ENCODE measurements around the gene PHLDA2.

PHLDA2 gene

DNA sequence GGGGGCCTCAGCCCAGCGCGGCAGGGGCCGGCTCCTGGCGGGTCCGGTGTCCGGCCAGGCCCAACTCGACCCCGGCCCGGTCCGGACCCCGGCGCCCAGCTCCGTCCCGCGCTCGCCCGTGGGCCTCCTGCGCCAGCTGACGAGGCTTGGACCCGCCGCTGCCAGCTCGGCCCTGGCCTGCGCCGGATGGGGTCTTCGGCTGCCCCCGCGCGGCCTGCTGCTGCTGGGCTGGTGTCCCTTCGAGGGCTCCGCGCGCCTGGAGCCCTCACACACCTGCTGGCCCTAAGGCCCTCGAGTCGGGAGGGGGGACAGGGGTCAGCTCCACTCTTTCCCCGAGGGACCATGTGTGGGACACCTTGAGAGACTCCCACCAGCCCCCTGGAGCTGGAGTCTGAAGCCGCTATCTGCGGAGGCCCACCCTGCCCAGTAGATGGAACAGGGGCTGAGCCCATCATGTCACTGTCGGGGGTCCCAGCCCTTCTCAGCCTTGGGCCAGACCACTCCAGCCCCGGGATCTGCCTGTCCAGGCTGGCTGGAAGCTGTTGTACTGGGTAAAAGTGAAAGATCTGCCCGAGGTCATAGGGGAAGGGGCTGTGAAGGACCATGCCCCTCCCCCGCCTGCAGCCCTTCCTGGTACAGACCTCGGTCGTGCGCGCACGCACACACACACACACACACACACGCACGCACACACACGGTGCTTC is 42.9 kb downstream of the PHLDA2 start:
- Histone ChIP-seq H3K36me3 (ENCODE audit: control insufficient read depth in 1 of 2, insufficient read depth in 2 of 2, low read length in 2 of 2) (peaks cover 0 to 8% of the 10 kb centered on the region in 2 experiments), H3K9ac (ENCODE audit: low read length) (no peak overlapping the region), H2AK5ac (ENCODE audit: low read length) (peak overlapping the region; percentile 57), H2BK120ac (ENCODE audit: insufficient read depth, low read length, poor library complexity) (peak overlapping the region; percentile 69), H3K79me1 (ENCODE audit: low read length) (peaks cover 18% of the 10 kb centered on the region), H4K91ac (ENCODE audit: low read depth, low read length) (peak overlapping the region; percentile 88), H3K14ac (ENCODE audit: low read length) (peak overlapping the region; percentile 65), H3K27ac (ENCODE audit: low read depth, low read length) (no peak overlapping the region), H3K4me2 (ENCODE audit: low read length) (peak overlapping the region; percentile 36), H2BK12ac (ENCODE audit: low read length) (peak overlapping the region; percentile 73), H3K4ac (ENCODE audit: low read depth, low read length) (no peak overlapping the region), H3K18ac (ENCODE audit: low read length) (peak overlapping the region; percentile 50), H3K9me3 (ENCODE audit: insufficient read depth, low read depth, low read length) (peaks cover 4% of the 10 kb centered on the region), H3K27me3 (ENCODE audit: insufficient read depth, low read length) (peaks cover 12% of the 10 kb centered on the region), H3K4me3 (ENCODE audit: low read depth, low read length) (no peak overlapping the region), H3K79me2 (ENCODE audit: control insufficient read depth, insufficient read depth, low read length, poor library complexity) (peaks cover 7% of the 10 kb centered on the region), H4K8ac (ENCODE audit: low read depth, low read length) (peak overlapping the region; percentile 80), H3K4me1 (ENCODE audit: control insufficient read depth in 1 of 2, insufficient read depth in 2 of 2, low read length in 2 of 2) (peaks cover 6 to 12% of the 10 kb centered on the region in 2 experiments), H4K12ac (ENCODE audit: low read depth, low read length) (no peak overlapping the region), H2BK5ac (ENCODE audit: low read depth, low read length, poor library complexity) (peak overlapping the region; percentile 33), H3K23ac (ENCODE audit: low read length) (no peak overlapping the region), H2AFZ (ENCODE audit: insufficient read depth, low read length, poor library complexity) (no peak overlapping the region)
- DNase-seq, result peak; percentile 29 to 44
- no CpG with 5 or more reads among the region's 49 CpGs for WGBS (ENCODE audit: extremely low coverage, insufficient coverage, insufficient read length)

DNA sequence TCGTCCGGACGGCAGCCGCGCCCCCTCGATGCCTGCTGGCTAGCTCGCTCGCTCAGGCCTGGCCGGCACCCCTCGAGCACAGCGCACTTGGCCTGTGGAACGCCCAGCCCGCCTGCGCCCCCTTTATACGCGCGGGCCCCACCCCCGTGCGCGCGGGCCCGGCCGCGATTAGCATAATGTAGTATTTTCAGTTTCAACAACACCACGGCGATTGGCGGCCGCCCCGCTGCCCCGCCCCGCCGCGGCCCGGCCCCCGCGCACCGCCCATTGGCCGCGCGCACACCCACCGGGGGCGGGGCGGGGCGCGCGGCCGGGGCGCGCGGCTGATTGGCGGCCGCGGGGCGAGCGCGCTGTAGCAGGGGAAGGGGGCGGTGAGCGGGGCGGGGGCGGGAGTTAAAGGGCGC is 43.5 kb downstream of the PHLDA2 start, which contains the start of gene CDKN1C:
CDKN1C (minus strand) TSS at position 98 of the 404 bp plus-strand sequence. CDS start 319 bp downstream, outside the sequence.
- H4K12ac ChIP-seq (ENCODE audit: low read depth, low read length), result peak within 1 kb of the TSS; percentile 6
- H4K91ac ChIP-seq (ENCODE audit: low read depth, low read length), result peak within 1 kb of the TSS; percentile 88
- peaks cover 6 to 12% of the 10 kb centered on the region in 2 experiments for H3K4me1 ChIP-seq (ENCODE audit: control insufficient read depth in 1 of 2, insufficient read depth in 2 of 2, low read length in 2 of 2)
- peak within 1 kb of the TSS; percentile 78 for H3K4me3 ChIP-seq (ENCODE audit: low read depth, low read length)
- peak within 1 kb of the TSS; percentile 24 for H3K9ac ChIP-seq (ENCODE audit: low read length)
- H3K14ac ChIP-seq (ENCODE audit: low read length), result peak within 1 kb of the TSS; percentile 83
- H3K79me1 ChIP-seq (ENCODE audit: low read length), result peaks cover 18% of the 10 kb centered on the region
- peak within 1 kb of the TSS; percentile 73 for H2BK12ac ChIP-seq (ENCODE audit: low read length)
- peaks cover 7% of the 10 kb centered on the region for H3K79me2 ChIP-seq (ENCODE audit: control insufficient read depth, insufficient read depth, low read length, poor library complexity)
- no peak within 1 kb of the TSS for H2AFZ ChIP-seq (ENCODE audit: insufficient read depth, low read length, poor library complexity)
- H3K4ac ChIP-seq (ENCODE audit: low read depth, low read length), result no peak within 1 kb of the TSS
- H3K27me3 ChIP-seq (ENCODE audit: insufficient read depth, low read length), result peaks cover 12% of the 10 kb centered on the region
- H3K4me2 ChIP-seq (ENCODE audit: low read length), result peak within 1 kb of the TSS; percentile 78
- no peak within 1 kb of the TSS for H3K23ac ChIP-seq (ENCODE audit: low read length)
- peak within 1 kb of the TSS; percentile 57 for H2AK5ac ChIP-seq (ENCODE audit: low read length)
- peaks cover 0 to 8% of the 10 kb centered on the region in 2 experiments for H3K36me3 ChIP-seq (ENCODE audit: control insufficient read depth in 1 of 2, insufficient read depth in 2 of 2, low read length in 2 of 2)
- H3K18ac ChIP-seq (ENCODE audit: low read length), result peak within 1 kb of the TSS; percentile 50
- peak within 1 kb of the TSS; percentile 48 for H2BK5ac ChIP-seq (ENCODE audit: low read depth, low read length, poor library complexity)
- WGBS (ENCODE audit: extremely low coverage, insufficient coverage, insufficient read length), result no CpG with 5 or more reads among the region's 61 CpGs
- H3K9me3 ChIP-seq (ENCODE audit: insufficient read depth, low read depth, low read length), result peaks cover 4% of the 10 kb centered on the region
- peak within 1 kb of the TSS; percentile 80 for H4K8ac ChIP-seq (ENCODE audit: low read depth, low read length)
- peak within 1 kb of the TSS; percentile 69 for H2BK120ac ChIP-seq (ENCODE audit: insufficient read depth, low read length, poor library complexity)
- H3K27ac ChIP-seq (ENCODE audit: low read depth, low read length), result peak within 1 kb of the TSS; percentile 73
- peak; percentile 68 to 86 for DNase-seq

DNA sequence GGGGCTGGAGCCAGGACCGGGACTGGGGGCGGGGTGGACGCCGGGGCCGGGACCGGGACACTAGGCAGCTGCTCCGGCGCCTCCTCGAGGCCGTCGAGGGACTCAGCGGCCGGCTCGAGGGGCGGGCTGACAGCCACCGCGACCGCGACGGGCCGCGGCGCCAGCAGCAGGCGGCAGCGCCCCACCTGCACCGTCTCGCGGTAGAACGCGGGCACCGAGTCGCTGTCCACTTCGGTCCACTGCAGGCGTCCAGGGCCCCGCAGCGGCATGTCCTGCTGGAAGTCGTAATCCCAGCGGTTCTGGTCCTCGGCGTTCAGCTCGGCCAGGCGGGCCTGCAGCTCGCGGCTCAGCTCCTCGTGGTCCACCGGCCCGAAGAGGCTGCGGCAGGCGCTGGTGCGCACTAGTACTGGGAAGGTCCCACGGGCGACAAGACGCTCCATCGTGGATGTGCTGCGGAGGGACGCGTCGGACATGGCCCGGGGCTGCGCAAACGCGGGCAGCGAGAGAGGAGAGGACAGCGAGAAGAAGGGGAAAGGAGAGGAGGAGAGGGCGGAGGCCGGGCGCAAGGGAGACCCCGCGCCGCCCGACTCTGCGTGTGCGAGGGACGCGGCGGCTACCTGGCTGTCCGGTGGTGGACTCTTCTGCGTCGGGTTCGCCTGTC is 44.1 kb downstream of the PHLDA2 start:
- Histone ChIP-seq H4K8ac (ENCODE audit: low read depth, low read length) (peak overlapping the region; percentile 14), H3K79me2 (ENCODE audit: control insufficient read depth, insufficient read depth, low read length, poor library complexity) (peaks cover 7% of the 10 kb centered on the region), H3K4me3 (ENCODE audit: low read depth, low read length) (peak overlapping the region; percentile 78), H3K36me3 (ENCODE audit: control insufficient read depth in 1 of 2, insufficient read depth in 2 of 2, low read length in 2 of 2) (peaks cover 0 to 8% of the 10 kb centered on the region in 2 experiments), H2AK5ac (ENCODE audit: low read length) (peak overlapping the region; percentile 6), H3K4me2 (ENCODE audit: low read length) (peak overlapping the region; percentile 78), H3K14ac (ENCODE audit: low read length) (peak overlapping the region; percentile 83), H4K91ac (ENCODE audit: low read depth, low read length) (peak overlapping the region; percentile 47), H4K12ac (ENCODE audit: low read depth, low read length) (peak overlapping the region; percentile 6), H3K9me3 (ENCODE audit: insufficient read depth, low read depth, low read length) (peaks cover 4% of the 10 kb centered on the region), H2BK5ac (ENCODE audit: low read depth, low read length, poor library complexity) (peak overlapping the region; percentile 3), H3K79me1 (ENCODE audit: low read length) (peaks cover 18% of the 10 kb centered on the region), H2AFZ (ENCODE audit: insufficient read depth, low read length, poor library complexity) (no peak overlapping the region), H2BK120ac (ENCODE audit: insufficient read depth, low read length, poor library complexity) (peak overlapping the region; percentile 26), H3K18ac (ENCODE audit: low read length) (peak overlapping the region; percentile 24), H3K4me1 (ENCODE audit: control insufficient read depth in 1 of 2, insufficient read depth in 2 of 2, low read length in 2 of 2) (peaks cover 6 to 12% of the 10 kb centered on the region in 2 experiments), H3K27ac (ENCODE audit: low read depth, low read length) (peak overlapping the region; percentile 52), H3K4ac (ENCODE audit: low read depth, low read length) (no peak overlapping the region), H3K23ac (ENCODE audit: low read length) (no peak overlapping the region), H3K27me3 (ENCODE audit: insufficient read depth, low read length) (peaks cover 12% of the 10 kb centered on the region), H3K9ac (ENCODE audit: low read length) (peak overlapping the region; percentile 24), H2BK12ac (ENCODE audit: low read length) (peak overlapping the region; percentile 64)
- no CpG with 5 or more reads among the region's 80 CpGs for WGBS (ENCODE audit: extremely low coverage, insufficient coverage, insufficient read length)
- peak; percentile 30 to 54 for DNase-seq

DNA sequence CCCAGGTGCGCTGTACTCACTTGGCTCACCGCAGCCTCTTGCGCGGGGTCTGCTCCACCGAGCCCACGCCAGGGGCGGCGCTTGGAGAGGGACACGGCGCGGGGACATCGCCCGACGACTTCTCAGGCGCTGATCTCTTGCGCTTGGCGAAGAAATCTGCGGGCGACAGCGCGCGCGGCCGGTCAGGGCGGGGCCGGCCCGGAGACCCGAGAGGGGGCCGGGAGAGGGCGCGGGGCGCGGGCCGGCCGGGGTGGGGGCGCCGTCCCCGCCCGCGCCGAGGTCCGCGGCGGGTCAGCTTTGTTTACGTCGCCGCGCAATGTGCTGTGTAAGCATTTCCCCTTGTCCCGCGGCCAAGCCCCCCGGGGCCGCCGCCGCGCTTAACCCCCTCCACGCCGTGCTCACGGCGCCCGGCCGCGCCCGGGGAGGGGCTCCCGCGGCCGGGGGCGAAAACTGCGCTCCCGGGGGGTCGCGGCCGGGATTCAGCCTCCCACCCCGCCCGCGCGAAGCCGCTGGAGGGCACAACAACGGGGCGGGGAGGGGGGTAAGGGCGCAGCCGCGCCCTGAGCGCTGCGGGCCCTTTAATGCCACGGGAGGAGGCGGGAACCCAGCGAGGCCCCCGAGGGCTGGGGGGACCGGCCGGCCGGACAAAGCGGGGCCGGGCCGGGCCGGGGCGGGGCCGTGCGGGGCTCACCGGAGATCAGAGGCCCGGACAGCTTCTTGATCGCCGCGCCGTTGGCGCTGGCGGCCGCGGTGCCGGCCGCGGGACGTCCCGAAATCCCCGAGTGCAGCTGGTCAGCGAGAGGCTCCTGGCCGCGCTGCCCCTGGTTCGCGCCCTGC is 45.0 kb downstream of the PHLDA2 start:
- Histone ChIP-seq H3K23ac (ENCODE audit: low read length) (no peak overlapping the region), H2BK12ac (ENCODE audit: low read length) (no peak overlapping the region), H2BK120ac (ENCODE audit: insufficient read depth, low read length, poor library complexity) (peak overlapping the region; percentile 66), H3K4me1 (ENCODE audit: control insufficient read depth in 1 of 2, insufficient read depth in 2 of 2, low read length in 2 of 2) (peaks cover 6 to 12% of the 10 kb centered on the region in 2 experiments), H3K27me3 (ENCODE audit: insufficient read depth, low read length) (peaks cover 12% of the 10 kb centered on the region), H3K14ac (ENCODE audit: low read length) (peak overlapping the region; percentile 66), H3K9ac (ENCODE audit: low read length) (peak overlapping the region; percentile 50), H4K8ac (ENCODE audit: low read depth, low read length) (peak overlapping the region; percentile 57), H3K36me3 (ENCODE audit: control insufficient read depth in 1 of 2, insufficient read depth in 2 of 2, low read length in 2 of 2) (peaks cover 0 to 8% of the 10 kb centered on the region in 2 experiments), H2AFZ (ENCODE audit: insufficient read depth, low read length, poor library complexity) (no peak overlapping the region), H3K4me3 (ENCODE audit: low read depth, low read length) (peak overlapping the region; percentile 70), H3K79me1 (ENCODE audit: low read length) (peaks cover 14% of the 10 kb centered on the region), H3K79me2 (ENCODE audit: control insufficient read depth, insufficient read depth, low read length, poor library complexity) (peaks cover 7% of the 10 kb centered on the region), H2AK5ac (ENCODE audit: low read length) (no peak overlapping the region), H3K4me2 (ENCODE audit: low read length) (peak overlapping the region; percentile 55), H3K18ac (ENCODE audit: low read length) (peak overlapping the region; percentile 80), H3K4ac (ENCODE audit: low read depth, low read length) (peak overlapping the region; percentile 30), H4K91ac (ENCODE audit: low read depth, low read length) (peak overlapping the region; percentile 81), H3K27ac (ENCODE audit: low read depth, low read length) (peak overlapping the region; percentile 73), H3K9me3 (ENCODE audit: insufficient read depth, low read depth, low read length) (peaks cover 4% of the 10 kb centered on the region), H2BK5ac (ENCODE audit: low read depth, low read length, poor library complexity) (peak overlapping the region; percentile 50), H4K12ac (ENCODE audit: low read depth, low read length) (peak overlapping the region; percentile 58)
- DNase-seq, result peak in 1 of 2 donors; percentile 59
- WGBS (ENCODE audit: extremely low coverage, insufficient coverage, insufficient read length), result no CpG with 5 or more reads among the region's 119 CpGs
